Measurements from ENCODE around the gene SPTB.

SPTB gene

DNA sequence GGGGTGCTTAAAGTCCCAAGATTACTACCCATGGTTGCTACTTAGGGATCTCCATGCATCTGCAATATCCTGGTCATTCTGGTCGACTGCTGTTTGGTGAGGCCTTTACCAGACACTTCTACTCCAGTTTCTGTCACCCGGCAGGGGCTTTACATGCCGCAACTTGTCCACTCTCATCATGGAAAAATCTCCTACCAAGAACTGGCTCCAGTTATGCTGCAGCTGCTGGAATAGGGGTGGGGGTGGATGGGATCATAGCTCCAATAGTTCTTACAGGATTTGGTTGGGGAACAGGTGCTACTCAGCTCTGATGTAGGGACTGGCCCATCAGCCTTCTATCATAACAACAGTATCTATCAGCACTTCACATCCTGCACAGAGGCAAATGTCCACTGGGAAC is 51.6 kb downstream of the SPTB start:
- no peak overlapping the region for H3K9ac ChIP-seq (ENCODE audit: low read length)
- H3K27ac ChIP-seq (ENCODE audit: low read length, poor library complexity, severe bottlenecking) = no peak overlapping the region
- peaks cover 16 to 88% of the 10 kb centered on the region in 2 experiments for H3K27me3 ChIP-seq (ENCODE audit: control insufficient read depth in 1 of 2, insufficient read depth in 1 of 2, low read length in 2 of 2)
- H3K4me1 ChIP-seq (ENCODE audit: control insufficient read depth, insufficient read depth, low read depth, low read length) = peaks cover 13% of the 10 kb centered on the region
- 70% methylated on average over 1 of the region's 3 CpGs for WGBS
- H3K4ac ChIP-seq (ENCODE audit: low read depth in 1 of 2, low read length in 2 of 2) = no peak overlapping the region
- no peak overlapping the region for H3K4me2 ChIP-seq (ENCODE audit: low read length, poor library complexity, severe bottlenecking)
- no peaks in the 10 kb centered on the region for H3K36me3 ChIP-seq (ENCODE audit: control insufficient read depth in 1 of 2, insufficient read depth in 2 of 2, low read depth in 1 of 2, low read length in 2 of 2)
- H2BK120ac ChIP-seq (ENCODE audit: low read depth, low read length) = no peak overlapping the region
- H2AK5ac ChIP-seq (ENCODE audit: low read length, severe bottlenecking) = no peak overlapping the region
- no peak overlapping the region for H3K4me3 ChIP-seq (ENCODE audit: insufficient read depth in 1 of 2, low read depth in 1 of 2, low read length in 2 of 2)
- no peak overlapping the region for H4K8ac ChIP-seq (ENCODE audit: low read length)
- no peaks in the 10 kb centered on the region for H3K79me1 ChIP-seq (replicated peaks; ENCODE audit: low read length, poor library complexity, severe bottlenecking)
- no peak overlapping the region for H2AFZ ChIP-seq (ENCODE audit: low read depth, low read length)
- DNase-seq = no peak
- no peaks in the 10 kb centered on the region for H3K9me3 ChIP-seq (ENCODE audit: control insufficient read depth, low read length)
- no peak overlapping the region for H3K23ac ChIP-seq (ENCODE audit: low read length in 2 of 2)
- H4K91ac ChIP-seq (ENCODE audit: low read length) = no peak overlapping the region
- H2BK12ac ChIP-seq (ENCODE audit: low read length in 2 of 2) = no peak overlapping the region
- H2BK15ac ChIP-seq (ENCODE audit: low read depth, poor library complexity, severe bottlenecking) = no peak overlapping the region
- H3K18ac ChIP-seq (ENCODE audit: low read depth in 1 of 2, low read length in 2 of 2) = no peak overlapping the region
- H2BK5ac ChIP-seq (ENCODE audit: low read depth, low read length, poor library complexity, severe bottlenecking) = no peak overlapping the region
- H3K14ac ChIP-seq (ENCODE audit: low read length in 2 of 2) = no peak overlapping the region

GRCh38 chr14:64826845-64827244 is 52.9 kb downstream of the SPTB start:
- Histone ChIP-seq H2AFZ (ENCODE audit: low read depth, low read length) (no peak overlapping the region), H3K23ac (ENCODE audit: low read length in 2 of 2) (no peak overlapping the region), H3K4me2 (ENCODE audit: low read length, poor library complexity, severe bottlenecking) (no peak overlapping the region), H3K27me3 (ENCODE audit: control insufficient read depth in 1 of 2, insufficient read depth in 1 of 2, low read length in 2 of 2) (peaks cover 16 to 86% of the 10 kb centered on the region in 2 experiments), H4K91ac (ENCODE audit: low read length) (no peak overlapping the region), H3K18ac (ENCODE audit: low read depth in 1 of 2, low read length in 2 of 2) (no peak overlapping the region), H3K79me1 (replicated peaks; ENCODE audit: low read length, poor library complexity, severe bottlenecking) (no peaks in the 10 kb centered on the region), H3K36me3 (ENCODE audit: control insufficient read depth in 1 of 2, insufficient read depth in 2 of 2, low read depth in 1 of 2, low read length in 2 of 2) (no peaks in the 10 kb centered on the region), H2BK15ac (ENCODE audit: low read depth, poor library complexity, severe bottlenecking) (no peak overlapping the region), H2BK12ac (ENCODE audit: low read length in 2 of 2) (no peak overlapping the region), H3K9ac (ENCODE audit: low read length) (no peak overlapping the region), H3K9me3 (ENCODE audit: control insufficient read depth, low read length) (no peaks in the 10 kb centered on the region), H3K14ac (ENCODE audit: low read length in 2 of 2) (no peak overlapping the region), H2BK120ac (ENCODE audit: low read depth, low read length) (no peak overlapping the region), H2BK5ac (ENCODE audit: low read depth, low read length, poor library complexity, severe bottlenecking) (no peak overlapping the region), H4K8ac (ENCODE audit: low read length) (no peak overlapping the region), H2AK5ac (ENCODE audit: low read length, severe bottlenecking) (no peak overlapping the region), H3K4me3 (ENCODE audit: insufficient read depth in 1 of 2, low read depth in 1 of 2, low read length in 2 of 2) (no peak overlapping the region), H3K4me1 (ENCODE audit: control insufficient read depth, insufficient read depth, low read depth, low read length) (peaks cover 20% of the 10 kb centered on the region), H3K27ac (ENCODE audit: low read length, poor library complexity, severe bottlenecking) (no peak overlapping the region), H3K4ac (ENCODE audit: low read depth in 1 of 2, low read length in 2 of 2) (no peak overlapping the region)
- WGBS = 96% methylated on average over 6 of the region's 6 CpGs
- DNase-seq = no peak

DNA sequence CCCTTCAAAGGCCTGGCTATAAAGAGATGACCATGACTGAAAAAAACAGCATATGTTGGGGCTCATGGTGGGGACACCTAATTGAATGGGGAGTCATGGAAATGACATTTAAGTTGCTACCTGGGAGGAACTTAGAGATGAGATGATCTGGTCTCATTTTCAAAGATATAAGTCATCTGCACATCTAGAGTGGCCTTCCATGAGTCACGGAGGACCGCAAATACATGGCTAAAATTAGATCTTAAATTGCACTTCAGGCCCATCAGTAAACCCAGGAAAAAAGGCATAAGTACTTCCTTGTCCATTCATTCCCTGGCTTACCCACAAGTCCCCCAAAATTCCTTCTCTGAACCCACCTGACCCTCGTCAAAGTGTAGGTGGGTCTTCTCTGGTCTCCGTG is 53.4 kb downstream of the SPTB start:
- H2AFZ ChIP-seq (ENCODE audit: low read depth, low read length) = no peak overlapping the region
- H4K91ac ChIP-seq (ENCODE audit: low read length) = no peak overlapping the region
- no peak overlapping the region for H2BK12ac ChIP-seq (ENCODE audit: low read length in 2 of 2)
- H3K27me3 ChIP-seq (ENCODE audit: control insufficient read depth in 1 of 2, insufficient read depth in 1 of 2, low read length in 2 of 2) = peaks cover 16 to 86% of the 10 kb centered on the region in 2 experiments
- H2BK15ac ChIP-seq (ENCODE audit: low read depth, poor library complexity, severe bottlenecking) = no peak overlapping the region
- peaks cover 20% of the 10 kb centered on the region for H3K4me1 ChIP-seq (ENCODE audit: control insufficient read depth, insufficient read depth, low read depth, low read length)
- H3K23ac ChIP-seq (ENCODE audit: low read length in 2 of 2) = no peak overlapping the region
- no peaks in the 10 kb centered on the region for H3K9me3 ChIP-seq (ENCODE audit: control insufficient read depth, low read length)
- no peak overlapping the region for H2BK120ac ChIP-seq (ENCODE audit: low read depth, low read length)
- no peaks in the 10 kb centered on the region for H3K36me3 ChIP-seq (ENCODE audit: control insufficient read depth in 1 of 2, insufficient read depth in 2 of 2, low read depth in 1 of 2, low read length in 2 of 2)
- H3K4ac ChIP-seq (ENCODE audit: low read depth in 1 of 2, low read length in 2 of 2) = no peak overlapping the region
- no peak overlapping the region for H3K18ac ChIP-seq (ENCODE audit: low read depth in 1 of 2, low read length in 2 of 2)
- no peak overlapping the region for H3K4me2 ChIP-seq (ENCODE audit: low read length, poor library complexity, severe bottlenecking)
- no peaks in the 10 kb centered on the region for H3K79me1 ChIP-seq (replicated peaks; ENCODE audit: low read length, poor library complexity, severe bottlenecking)
- H2AK5ac ChIP-seq (ENCODE audit: low read length, severe bottlenecking) = no peak overlapping the region
- no peak overlapping the region for H4K8ac ChIP-seq (ENCODE audit: low read length)
- H3K27ac ChIP-seq (ENCODE audit: low read length, poor library complexity, severe bottlenecking) = no peak overlapping the region
- no peak for DNase-seq
- H3K4me3 ChIP-seq (ENCODE audit: insufficient read depth in 1 of 2, low read depth in 1 of 2, low read length in 2 of 2) = no peak overlapping the region
- 78% methylated on average over 4 of the region's 4 CpGs for WGBS
- H3K14ac ChIP-seq (ENCODE audit: low read length in 2 of 2) = no peak overlapping the region
- no peak overlapping the region for H2BK5ac ChIP-seq (ENCODE audit: low read depth, low read length, poor library complexity, severe bottlenecking)
- H3K9ac ChIP-seq (ENCODE audit: low read length) = no peak overlapping the region

GRCh38 chr14:64825509-64825908 is 54.2 kb downstream of the SPTB start:
- Histone ChIP-seq H3K4me3 (ENCODE audit: insufficient read depth in 1 of 2, low read depth in 1 of 2, low read length in 2 of 2) (no peak overlapping the region), H3K36me3 (ENCODE audit: control insufficient read depth in 1 of 2, insufficient read depth in 2 of 2, low read depth in 1 of 2, low read length in 2 of 2) (no peaks in the 10 kb centered on the region), H3K9me3 (ENCODE audit: control insufficient read depth, low read length) (no peaks in the 10 kb centered on the region), H3K27ac (ENCODE audit: low read length, poor library complexity, severe bottlenecking) (no peak overlapping the region), H3K4ac (ENCODE audit: low read depth in 1 of 2, low read length in 2 of 2) (no peak overlapping the region), H3K23ac (ENCODE audit: low read length in 2 of 2) (no peak overlapping the region), H2BK12ac (ENCODE audit: low read length in 2 of 2) (no peak overlapping the region), H4K8ac (ENCODE audit: low read length) (no peak overlapping the region), H2BK120ac (ENCODE audit: low read depth, low read length) (no peak overlapping the region), H2AFZ (ENCODE audit: low read depth, low read length) (no peak overlapping the region), H3K9ac (ENCODE audit: low read length) (no peak overlapping the region), H3K4me1 (ENCODE audit: control insufficient read depth, insufficient read depth, low read depth, low read length) (peaks cover 20% of the 10 kb centered on the region), H3K27me3 (ENCODE audit: control insufficient read depth in 1 of 2, insufficient read depth in 1 of 2, low read length in 2 of 2) (peaks cover 16 to 92% of the 10 kb centered on the region in 2 experiments), H3K14ac (ENCODE audit: low read length in 2 of 2) (no peak overlapping the region), H4K91ac (ENCODE audit: low read length) (no peak overlapping the region), H2AK5ac (ENCODE audit: low read length, severe bottlenecking) (no peak overlapping the region), H3K18ac (ENCODE audit: low read depth in 1 of 2, low read length in 2 of 2) (no peak overlapping the region), H2BK5ac (ENCODE audit: low read depth, low read length, poor library complexity, severe bottlenecking) (no peak overlapping the region), H3K79me1 (replicated peaks; ENCODE audit: low read length, poor library complexity, severe bottlenecking) (no peaks in the 10 kb centered on the region), H3K4me2 (ENCODE audit: low read length, poor library complexity, severe bottlenecking) (no peak overlapping the region), H2BK15ac (ENCODE audit: low read depth, poor library complexity, severe bottlenecking) (no peak overlapping the region)
- no peak for DNase-seq
- WGBS = 32% methylated on average over 10 of the region's 10 CpGs
